Suprapubic skin (tissue), 3 donors: Measurements from ENCODE around the gene GJB6.

Experiments
- POLR2A ChIP-seq, 2 donors: fragments of 450-650 bp; IDR thresholded peaks; one replicate each; pipeline ENCODE4 v1.6.1; 2017; ENCODE audit warnings: antibody characterized with exemption in 2 of 2, mild to moderate bottlenecking in 2 of 2, moderate library complexity in 2 of 2
- TF ChIP-seq, protein P1 (sequence below), 2 donors: fragments of 200-600 bp in 1 of 2; fragments of 450-650 bp in 1 of 2; sonication (generic) in 1 of 2; IDR thresholded peaks; one replicate each; pipeline ENCODE4 v1.5.1; 2016 to 2019; ENCODE audit warnings: antibody characterized with exemption in 2 of 2, mild to moderate bottlenecking in 1 of 2, moderate library complexity in 1 of 2

DNA sequence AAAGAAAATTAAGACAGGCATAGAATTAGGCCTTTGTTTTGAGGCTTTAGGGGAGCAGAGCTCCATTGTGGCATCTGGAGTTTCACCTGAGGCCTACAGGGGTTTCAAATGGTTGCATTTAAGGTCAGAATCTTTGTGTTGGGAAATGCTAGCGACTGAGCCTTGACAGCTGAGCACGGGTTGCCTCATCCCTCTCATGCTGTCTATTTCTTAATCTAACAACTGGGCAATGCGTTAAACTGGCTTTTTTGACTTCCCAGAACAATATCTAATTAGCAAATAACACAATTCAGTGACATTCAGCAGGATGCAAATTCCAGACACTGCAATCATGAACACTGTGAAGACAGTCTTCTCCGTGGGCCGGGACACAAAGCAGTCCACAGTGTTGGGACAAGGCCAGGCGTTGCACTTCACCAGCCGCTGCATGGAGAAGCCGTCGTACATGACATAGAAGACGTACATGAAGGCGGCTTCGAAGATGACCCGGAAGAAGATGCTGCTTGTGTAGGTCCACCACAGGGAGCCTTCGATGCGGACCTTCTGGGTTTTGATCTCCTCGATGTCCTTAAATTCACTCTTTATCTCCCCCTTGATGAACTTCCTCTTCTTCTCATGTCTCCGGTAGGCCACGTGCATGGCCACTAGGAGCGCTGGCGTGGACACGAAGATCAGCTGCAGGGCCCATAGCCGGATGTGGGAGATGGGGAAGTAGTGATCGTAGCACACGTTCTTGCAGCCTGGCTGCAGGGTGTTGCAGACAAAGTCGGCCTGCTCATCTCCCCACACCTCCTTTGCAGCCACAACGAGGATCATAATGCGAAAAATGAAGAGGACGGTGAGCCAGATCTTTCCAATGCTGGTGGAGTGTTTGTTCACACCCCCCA lies 43.2 kb downstream of the GJB6 start:
- no peak for TF ChIP-seq POLR2A (IDR thresholded peaks at IDR 0.05)
- TF ChIP-seq, protein P1, sequence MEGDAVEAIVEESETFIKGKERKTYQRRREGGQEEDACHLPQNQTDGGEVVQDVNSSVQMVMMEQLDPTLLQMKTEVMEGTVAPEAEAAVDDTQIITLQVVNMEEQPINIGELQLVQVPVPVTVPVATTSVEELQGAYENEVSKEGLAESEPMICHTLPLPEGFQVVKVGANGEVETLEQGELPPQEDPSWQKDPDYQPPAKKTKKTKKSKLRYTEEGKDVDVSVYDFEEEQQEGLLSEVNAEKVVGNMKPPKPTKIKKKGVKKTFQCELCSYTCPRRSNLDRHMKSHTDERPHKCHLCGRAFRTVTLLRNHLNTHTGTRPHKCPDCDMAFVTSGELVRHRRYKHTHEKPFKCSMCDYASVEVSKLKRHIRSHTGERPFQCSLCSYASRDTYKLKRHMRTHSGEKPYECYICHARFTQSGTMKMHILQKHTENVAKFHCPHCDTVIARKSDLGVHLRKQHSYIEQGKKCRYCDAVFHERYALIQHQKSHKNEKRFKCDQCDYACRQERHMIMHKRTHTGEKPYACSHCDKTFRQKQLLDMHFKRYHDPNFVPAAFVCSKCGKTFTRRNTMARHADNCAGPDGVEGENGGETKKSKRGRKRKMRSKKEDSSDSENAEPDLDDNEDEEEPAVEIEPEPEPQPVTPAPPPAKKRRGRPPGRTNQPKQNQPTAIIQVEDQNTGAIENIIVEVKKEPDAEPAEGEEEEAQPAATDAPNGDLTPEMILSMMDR (IDR thresholded peaks at IDR 0.05): peak in 1 of 2 donors; percentile 21
